HEK293T (cell line): ENCODE measurements around the gene KLF12.

Source experiments
- ARNT ChIP-seq: fragments of 450-650 bp; IDR thresholded peaks from 2 replicates; pipeline ENCODE4 v1.6.1; 2017; ENCODE audit warnings: mild to moderate bottlenecking
- BHLHE40 ChIP-seq: fragments of 450-650 bp; IDR thresholded peaks from 2 replicates; pipeline ENCODE4 v1.6.1; 2016; ENCODE audit warnings: mild to moderate bottlenecking, moderate library complexity, borderline replicate concordance
- ELF4 ChIP-seq: fragments of 450-650 bp; IDR thresholded peaks from 2 replicates; pipeline ENCODE4 v1.6.1; 2017; ENCODE audit warnings: antibody characterized with exemption
- FOXA1 ChIP-seq: fragments of 450-650 bp; IDR thresholded peaks from 2 replicates; pipeline ENCODE4 v1.6.1; 2016; ENCODE audit warnings: mild to moderate bottlenecking
- FOXK2 ChIP-seq: fragments of 450-650 bp; IDR thresholded peaks from 2 replicates; pipeline ENCODE4 v1.6.1; 2016; ENCODE audit warnings: mild to moderate bottlenecking
- FOXM1 ChIP-seq: fragments of 450-650 bp; IDR thresholded peaks from 2 replicates; pipeline ENCODE4 v1.6.1; 2017; ENCODE audit warnings: mild to moderate bottlenecking, borderline replicate concordance
- HDGF ChIP-seq: fragments of 450-650 bp; IDR thresholded peaks from 2 replicates; pipeline ENCODE4 v1.6.1; 2017; ENCODE audit warnings: antibody characterized with exemption, borderline replicate concordance
- L3MBTL2 ChIP-seq: fragments of 450-650 bp; conservative IDR thresholded peaks from 2 replicates; pipeline ENCODE4 v1.6.1; 2016; ENCODE audit warnings: mild to moderate bottlenecking
- LEF1 ChIP-seq: fragments of 450-650 bp; IDR thresholded peaks from 2 replicates; pipeline ENCODE4 v1.6.1; 2017; ENCODE audit warnings: mild to moderate bottlenecking, borderline replicate concordance
- SP1 ChIP-seq: fragments of 450-650 bp; IDR thresholded peaks from 2 replicates; pipeline ENCODE4 v1.6.1; 2017
- SUZ12 ChIP-seq: fragments of 450-650 bp; IDR thresholded peaks from 2 replicates; pipeline ENCODE4 v1.6.1; 2016; ENCODE audit warnings: mild to moderate bottlenecking
- ZNF384 ChIP-seq: fragments of 450-650 bp; IDR thresholded peaks from 2 replicates; pipeline ENCODE4 v1.6.1; 2016
- TF ChIP-seq, protein P1 (sequence below): fragments of 450-650 bp; IDR thresholded peaks from 2 replicates; pipeline ENCODE4 v1.6.1; 2016

DNA sequence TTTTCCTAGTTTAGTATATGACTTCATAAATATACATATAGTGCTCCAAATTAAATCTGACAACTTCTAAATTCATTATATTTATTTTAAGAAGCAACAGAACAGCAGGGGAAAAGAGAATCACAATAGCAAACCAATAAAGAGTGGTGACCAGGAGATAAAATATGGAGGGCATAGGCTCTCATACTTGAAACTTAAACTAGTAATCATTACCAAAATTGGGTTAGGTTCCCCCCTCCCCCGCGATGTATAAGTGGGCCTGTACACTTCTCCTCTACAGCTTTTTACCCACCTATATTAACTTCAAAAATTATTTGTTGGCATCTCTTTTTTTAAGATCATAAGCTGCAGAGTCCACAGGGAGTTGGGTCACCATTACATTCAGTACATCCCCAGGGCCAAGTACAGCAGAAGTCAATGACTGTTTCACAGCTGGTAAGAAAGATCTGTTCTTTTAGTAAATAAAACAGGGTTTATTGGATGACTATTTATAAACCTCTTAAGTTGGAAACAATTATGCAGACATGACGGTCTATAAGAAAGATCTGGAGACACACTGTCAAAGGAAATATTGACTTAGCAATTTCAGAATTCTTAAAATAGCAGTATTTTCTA is 29.4 kb downstream of the KLF12 start:
- TF ChIP-seq, protein P1, sequence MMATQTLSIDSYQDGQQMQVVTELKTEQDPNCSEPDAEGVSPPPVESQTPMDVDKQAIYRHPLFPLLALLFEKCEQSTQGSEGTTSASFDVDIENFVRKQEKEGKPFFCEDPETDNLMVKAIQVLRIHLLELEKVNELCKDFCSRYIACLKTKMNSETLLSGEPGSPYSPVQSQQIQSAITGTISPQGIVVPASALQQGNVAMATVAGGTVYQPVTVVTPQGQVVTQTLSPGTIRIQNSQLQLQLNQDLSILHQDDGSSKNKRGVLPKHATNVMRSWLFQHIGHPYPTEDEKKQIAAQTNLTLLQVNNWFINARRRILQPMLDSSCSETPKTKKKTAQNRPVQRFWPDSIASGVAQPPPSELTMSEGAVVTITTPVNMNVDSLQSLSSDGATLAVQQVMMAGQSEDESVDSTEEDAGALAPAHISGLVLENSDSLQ = no peak
- TF ChIP-seq FOXA1 = no peak
- no peak for TF ChIP-seq ZNF384
- TF ChIP-seq ARNT = no peak
- TF ChIP-seq FOXK2 = no peak
- TF ChIP-seq BHLHE40 = no peak
- no peak for TF ChIP-seq SP1
- TF ChIP-seq HDGF = no peak
- TF ChIP-seq SUZ12 = no peak
- no peak for TF ChIP-seq FOXM1
- TF ChIP-seq L3MBTL2 = no peak
- TF ChIP-seq LEF1 = no peak
- TF ChIP-seq ELF4 = no peak
